IgD-negative memory B cell (primary cell): ENCODE data around the gene BIRC5. TPM values are rescaled to one million over a fixed set of nuclear protein-coding genes. Genes with fewer than 3 reads are reported as not detected.
A peak's percentile ranks its signal among the peaks of the same experiment; 100 is the strongest.

ENCODE experiments used
- H3K27ac Mint-ChIP-seq, 3 donors: one replicate each; pipeline ENCODE4 v1.8.0; 2020 to 2022; ENCODE audit warnings: mild to moderate bottlenecking in 3 of 3, mixed read lengths in 3 of 3, moderate library complexity in 1 of 3
- H3K27me3 Mint-ChIP-seq: one replicate; pipeline ENCODE4 v1.8.0; 2021; ENCODE audit warnings: mixed read lengths
- H3K36me3 Mint-ChIP-seq: one replicate; pipeline ENCODE4 v1.8.0; 2020; ENCODE audit warnings: mild to moderate bottlenecking, mixed read lengths
- H3K4me1 Mint-ChIP-seq, 3 donors: one replicate each; pipeline ENCODE4 v1.8.0; 2020 to 2022; ENCODE audit warnings: mixed read lengths in 3 of 3, mild to moderate bottlenecking in 1 of 3
- H3K4me3 Mint-ChIP-seq, 4 donors: one replicate each; pipeline ENCODE4 v1.8.0; 2020 to 2022; ENCODE audit warnings: mild to moderate bottlenecking in 4 of 4, mixed read lengths in 4 of 4, moderate library complexity in 3 of 4
- H3K9me3 Mint-ChIP-seq, 3 donors: one replicate each; pipeline ENCODE4 v1.8.0; 2020 to 2021; ENCODE audit warnings: mixed read lengths in 3 of 3, mild to moderate bottlenecking in 1 of 3
- polyA plus RNA-seq: library from polyadenylated mRNA; unstranded; fragments of 300-500 nt; fragmentation: Illumina TruSeq; gene quantifications from one replicate; pipeline ENCODE4 v1.2.3, GENCODE V29; 2021

BIRC5 gene
- polyA plus RNA-seq, 1 donor from 2014 or later: 0.25 TPM

DNA sequence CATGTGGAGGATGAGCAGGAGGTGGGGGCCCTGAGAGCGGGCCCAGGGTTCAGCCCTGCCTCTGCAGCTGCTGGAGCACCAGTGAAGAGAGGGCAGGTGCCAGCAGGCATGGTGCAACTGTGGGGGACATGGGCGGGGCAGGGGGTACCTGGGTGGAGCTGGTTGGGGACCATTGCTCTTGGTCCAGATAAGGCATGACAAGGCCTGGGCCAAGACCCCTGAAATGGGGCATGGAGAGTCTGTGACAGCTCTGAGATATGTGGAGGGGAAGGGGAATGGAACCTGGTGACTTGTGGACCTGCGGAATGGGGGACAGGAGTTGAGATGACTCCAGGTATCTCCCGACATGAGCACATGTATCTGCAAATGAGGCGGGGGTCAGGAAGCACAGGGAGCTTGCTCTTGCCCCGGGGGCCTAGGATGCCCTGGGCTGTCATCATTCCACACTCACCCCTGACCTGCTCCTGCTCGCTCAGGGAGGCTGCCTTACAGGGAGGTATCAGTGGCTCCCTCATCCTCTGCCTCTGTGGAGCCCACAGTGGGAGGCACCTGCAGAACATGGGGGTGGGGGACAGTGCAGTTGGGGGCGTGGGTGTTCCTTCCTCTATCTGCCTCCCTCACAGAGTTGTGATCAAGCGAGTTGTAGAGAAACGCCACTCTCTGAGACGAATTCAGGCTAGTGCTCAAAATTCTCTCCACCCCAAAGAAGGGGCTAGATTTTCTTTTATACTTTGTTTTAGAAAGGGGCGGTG, 57.5 kb downstream of the BIRC5 start:
- Mint-ChIP-seq H3K4me1 (peaks cover 9 to 12% (median 10%) of the 10 kb centered on the region in 3 donors), H3K4me3 (peak overlapping the region in 1 of 4 donors; percentile 19), H3K36me3 (no peaks in the 10 kb centered on the region), H3K27ac (peak overlapping the region; percentile 46 to 98 (median 96)), H3K27me3 (peaks cover 32% of the 10 kb centered on the region), H3K9me3 (no peaks in the 10 kb centered on the region)

GRCh38 chr17:78272181-78272913, 58.3 kb downstream of the BIRC5 start:
- H3K27me3 Mint-ChIP-seq: peaks cover 35% of the 10 kb centered on the region
- H3K9me3 Mint-ChIP-seq: no peaks in the 10 kb centered on the region
- H3K4me3 Mint-ChIP-seq: peak overlapping the region in 3 of 4 donors; percentile 12 to 71 (median 17)
- H3K36me3 Mint-ChIP-seq: no peaks in the 10 kb centered on the region
- peak overlapping the region; percentile 46 to 98 (median 96) for H3K27ac Mint-ChIP-seq
- H3K4me1 Mint-ChIP-seq: peaks cover 10 to 16% (median 11%) of the 10 kb centered on the region in 3 donors

DNA sequence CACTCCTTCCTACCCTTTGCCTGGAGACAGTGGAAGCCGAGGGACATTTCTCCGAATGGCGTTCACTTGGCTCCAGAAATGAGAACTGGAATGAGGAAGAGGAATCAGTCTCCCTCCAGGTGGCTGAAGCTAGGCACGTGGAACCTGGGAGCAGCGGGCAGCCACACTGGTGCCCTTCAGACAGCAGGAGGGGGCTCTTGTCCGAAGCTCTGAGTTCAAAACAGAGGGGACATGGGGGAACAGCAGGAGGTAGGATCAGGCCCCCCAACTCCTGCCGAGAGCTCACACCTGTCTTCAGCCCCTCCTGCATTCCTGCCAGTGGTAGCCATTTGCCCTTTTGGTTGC, 58.8 kb downstream of the BIRC5 start:
- peak overlapping the region; percentile 12 to 71 (median 31) for H3K4me3 Mint-ChIP-seq
- no peaks in the 10 kb centered on the region for H3K36me3 Mint-ChIP-seq
- H3K4me1 Mint-ChIP-seq: peaks cover 11 to 16% (median 14%) of the 10 kb centered on the region in 3 donors
- H3K27ac Mint-ChIP-seq: peak overlapping the region; percentile 46 to 98 (median 96)
- peaks cover 37% of the 10 kb centered on the region for H3K27me3 Mint-ChIP-seq
- no peaks in the 10 kb centered on the region for H3K9me3 Mint-ChIP-seq

- Mint-ChIP-seq H3K27ac (peak overlapping the region; percentile 31 to 96 (median 47)), H3K36me3 (no peaks in the 10 kb centered on the region), H3K27me3 (peaks cover 39% of the 10 kb centered on the region), H3K4me1 (peaks cover 11 to 17% (median 15%) of the 10 kb centered on the region in 3 donors), H3K9me3 (no peaks in the 10 kb centered on the region), H3K4me3 (no peak overlapping the region)
Observed at GRCh38 chr17:78273813-78274212, 59.8 kb downstream of the BIRC5 start.

Other genes starting within 250 kb of the BIRC5 start
- 212 TPM for gene TMC6, start 85.5 kb upstream of the BIRC5 start, polyA plus RNA-seq
- gene TMC8, start 83.5 kb upstream of the BIRC5 start, polyA plus RNA-seq: 97.5 TPM
- gene C17orf99, start 67.9 kb upstream of the BIRC5 start, polyA plus RNA-seq: not detected
- 633 TPM for gene SYNGR2, start 45.7 kb upstream of the BIRC5 start, polyA plus RNA-seq
- 7.0 TPM for gene TK1, start 27.2 kb upstream of the BIRC5 start, polyA plus RNA-seq
- 21.3 TPM for gene AFMID, start 26.9 kb upstream of the BIRC5 start, polyA plus RNA-seq
- gene TMEM235, start 17.4 kb downstream of the BIRC5 start, polyA plus RNA-seq: not detected
- 17.3 TPM for gene SOCS3, start 145.8 kb downstream of the BIRC5 start, polyA plus RNA-seq
- 49.7 TPM for gene PGS1, start 164.4 kb downstream of the BIRC5 start, polyA plus RNA-seq